Measurements from ENCODE around the gene CRACR2B. TPM values are rescaled to one million over a fixed set of nuclear protein-coding genes. Genes with fewer than 3 reads are reported as not detected.

The CRACR2B gene
- total and polyA plus RNA-seq, 2 of the 13 experiments (the other 11 are each of a cell fraction or from before 2014, with no cell fraction given): 14.9 to 21.0 TPM

- TF ChIP-seq SALL1 (CRISPR knock-in tag; IDR thresholded peaks at IDR 0.05) (no peak), ZNF264 (CRISPR knock-in tag; IDR thresholded peaks at IDR 0.05) (0 out of 2 replicates have a peak, but pooled peaks have one; percentile 4), ZFX (CRISPR knock-in tag; IDR thresholded peaks at IDR 0.05; ENCODE audit: low read depth) (peak; percentile 10; the same call in 1 of the 2 replicates), KAT8 (CRISPR knock-in tag; IDR thresholded peaks at IDR 0.05) (no peak), SSRP1 (CRISPR knock-in tag; IDR thresholded peaks at IDR 0.05) (no peak), SCMH1 (CRISPR knock-in tag; IDR thresholded peaks at IDR 0.05; ENCODE audit: borderline replicate concordance) (no peak), ZNF280B (CRISPR knock-in tag; IDR thresholded peaks at IDR 0.05; ENCODE audit: borderline replicate concordance) (no peak), MED1 (CRISPR knock-in tag; IDR thresholded peaks at IDR 0.05) (no peak), DR1 (CRISPR knock-in tag; IDR thresholded peaks at IDR 0.05) (0 out of 2 replicates have a peak, but pooled peaks have one; percentile 25), HNRNPL (IDR thresholded peaks at IDR 0.05; ENCODE audit: low read depth, low read length) (0 out of 2 replicates have a peak, but pooled peaks have one; percentile 6), SOX5 (CRISPR knock-in tag; IDR thresholded peaks at IDR 0.05; ENCODE audit: borderline replicate concordance) (no peak), SRY (CRISPR knock-in tag; IDR thresholded peaks at IDR 0.05) (no peak), ZNF879 (CRISPR knock-in tag; IDR thresholded peaks at IDR 0.05) (no peak), GMEB1 (CRISPR knock-in tag; IDR thresholded peaks at IDR 0.05; ENCODE audit: borderline replicate concordance) (peak; percentile 32; the same call in 1 of the 2 replicates), SAP130 (CRISPR knock-in tag; IDR thresholded peaks at IDR 0.05; ENCODE audit: low read depth) (no peak), ZBTB2 (CRISPR knock-in tag; IDR thresholded peaks at IDR 0.05; ENCODE audit: low read depth) (0 out of 2 replicates have a peak, but pooled peaks have one; percentile 7), RBAK (CRISPR knock-in tag; IDR thresholded peaks at IDR 0.05) (no peak), ESRRA (CRISPR knock-in tag; IDR thresholded peaks at IDR 0.05; ENCODE audit: low read depth) (no peak)
- TF ChIP-seq, protein P1, sequence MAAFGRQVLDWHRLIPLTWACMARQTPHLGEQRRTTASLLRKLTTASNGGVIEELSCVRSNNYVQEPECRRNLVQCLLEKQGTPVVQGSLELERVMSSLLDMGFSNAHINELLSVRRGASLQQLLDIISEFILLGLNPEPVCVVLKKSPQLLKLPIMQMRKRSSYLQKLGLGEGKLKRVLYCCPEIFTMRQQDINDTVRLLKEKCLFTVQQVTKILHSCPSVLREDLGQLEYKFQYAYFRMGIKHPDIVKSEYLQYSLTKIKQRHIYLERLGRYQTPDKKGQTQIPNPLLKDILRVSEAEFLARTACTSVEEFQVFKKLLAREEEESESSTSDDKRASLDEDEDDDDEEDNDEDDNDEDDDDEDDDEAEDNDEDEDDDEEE (CRISPR knock-in tag; IDR thresholded peaks at IDR 0.05): 0 out of 2 replicates have a peak, but pooled peaks have one; percentile 6
- TF ChIP-seq, protein P2, sequence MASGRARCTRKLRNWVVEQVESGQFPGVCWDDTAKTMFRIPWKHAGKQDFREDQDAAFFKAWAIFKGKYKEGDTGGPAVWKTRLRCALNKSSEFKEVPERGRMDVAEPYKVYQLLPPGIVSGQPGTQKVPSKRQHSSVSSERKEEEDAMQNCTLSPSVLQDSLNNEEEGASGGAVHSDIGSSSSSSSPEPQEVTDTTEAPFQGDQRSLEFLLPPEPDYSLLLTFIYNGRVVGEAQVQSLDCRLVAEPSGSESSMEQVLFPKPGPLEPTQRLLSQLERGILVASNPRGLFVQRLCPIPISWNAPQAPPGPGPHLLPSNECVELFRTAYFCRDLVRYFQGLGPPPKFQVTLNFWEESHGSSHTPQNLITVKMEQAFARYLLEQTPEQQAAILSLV (CRISPR knock-in tag; IDR thresholded peaks at IDR 0.05; ENCODE audit: borderline replicate concordance): no peak
These were observed 15.5 kb downstream of the CRACR2B start (continued) for GRCh38 chr11:843086-843734.

All from HepG2 (cell line).